GM12801 (cell line): Measurements from ENCODE around the gene PHYHIPL.

ENCODE experiments used
- CTCF ChIP-seq: IDR thresholded peaks from one replicate; pipeline ENCODE4 v1.5.1; 2011; ENCODE audit warnings: control low read depth; ENCODE audit not compliant: insufficient read length; ENCODE audit errors: extremely low read depth

The PHYHIPL gene

GRCh38 chr10:59176241-59177030, at the start of gene PHYHIPL:
Gene PHYHIPL (plus strand): TSS chr10:59176643. CDS start chr10:59176854, 211 bp downstream.
- TF ChIP-seq CTCF, result no peak

DNA sequence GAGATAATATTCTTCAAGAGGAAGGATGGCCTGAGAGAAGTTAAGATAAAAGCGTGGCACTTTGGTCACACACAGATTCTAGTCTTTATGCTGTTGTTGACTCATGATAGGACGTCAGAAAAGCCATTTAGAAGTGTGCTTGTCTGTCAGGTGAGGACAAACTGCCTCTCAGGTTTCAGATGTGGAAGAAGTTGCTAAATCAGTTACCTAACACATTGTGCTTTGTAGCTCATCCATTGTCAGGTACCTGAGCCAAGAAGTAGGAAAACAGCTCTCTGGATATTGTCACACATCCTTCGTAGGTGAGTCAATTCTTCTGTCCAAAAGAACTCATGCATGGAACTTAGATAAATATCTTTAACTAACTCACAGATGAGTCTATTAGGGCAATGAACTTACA, 49.5 kb upstream of the PHYHIPL start:
- TF ChIP-seq CTCF, result no peak

DNA sequence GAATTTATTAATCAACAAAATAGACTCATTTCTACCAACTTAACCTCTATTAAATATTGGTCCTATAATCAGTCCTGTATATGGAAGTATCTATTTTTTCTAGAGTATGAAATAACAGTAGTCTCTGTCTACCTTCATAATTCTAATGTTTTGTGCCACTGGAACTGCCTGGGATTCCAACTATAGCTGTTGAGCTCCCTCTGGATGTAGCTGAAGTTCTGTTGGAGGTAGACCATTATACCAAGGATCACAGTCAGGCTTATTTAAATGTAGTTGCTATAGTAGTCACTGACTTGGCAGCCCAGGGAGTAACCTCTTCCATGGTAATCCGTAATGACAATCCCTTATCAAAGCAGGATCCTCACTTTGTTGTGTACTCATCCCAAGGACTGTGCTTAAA, 48.5 kb upstream of the PHYHIPL start:
- TF ChIP-seq CTCF, result no peak

- no peak for TF ChIP-seq CTCF
Measured at GRCh38 chr10:59129867-59130266, 46.6 kb upstream of the PHYHIPL start.

DNA sequence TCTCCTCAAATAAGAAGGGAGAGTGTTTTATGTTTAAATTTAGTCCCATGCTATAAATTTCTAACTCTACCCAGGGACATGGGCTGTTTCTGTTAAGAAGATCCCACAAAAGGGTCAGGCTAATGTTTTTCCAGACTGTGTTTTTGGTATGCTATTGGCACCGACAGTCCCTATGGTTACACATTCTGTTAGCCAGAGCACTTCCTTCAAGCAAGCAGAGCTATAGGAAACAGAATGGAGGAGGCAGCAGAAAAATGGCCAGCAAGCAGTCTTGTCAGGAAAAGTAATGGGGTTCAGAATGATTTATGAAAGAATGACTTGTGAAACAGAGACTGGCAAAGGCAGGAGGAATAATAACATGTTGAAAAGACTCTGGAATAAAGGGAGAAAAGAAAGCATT, 44.8 kb upstream of the PHYHIPL start:
- TF ChIP-seq CTCF, result no peak

- TF ChIP-seq CTCF, result no peak
Measured at GRCh38 chr10:59133841-59134593, 42.4 kb upstream of the PHYHIPL start.

- no peak for TF ChIP-seq CTCF
Measured at GRCh38 chr10:59134785-59135184, 41.7 kb upstream of the PHYHIPL start.
